Gastroesophageal sphincter (tissue), 4 donors: ENCODE data around the gene FAM222B. TPM values are rescaled to one million over a fixed set of nuclear protein-coding genes. Genes with fewer than 3 reads are reported as not detected.

Source experiments
- ATAC-seq: fragments of 150-250 bp; one replicate; pipeline ENCODE4 v1.9.1; 2016; ENCODE audit warnings: mild to moderate bottlenecking, moderate library complexity
- H3K27ac ChIP-seq, 4 donors: fragments of 200-600 bp; sonication (generic) in 3 of 4; 1 replicate in 3 of 4; 2 replicates in 1 of 4; pipeline ENCODE4 v1.5.1; 2016 to 2019
- H3K27me3 ChIP-seq: fragments of 200-600 bp; sonication (generic); one replicate; pipeline ENCODE4 v1.5.1; 2019
- H3K36me3 ChIP-seq, 2 donors: fragments of 200-600 bp; sonication (generic); one replicate each; pipeline ENCODE4 v1.5.1; 2019; ENCODE audit warnings: control low read depth in 1 of 2
- H3K4me1 ChIP-seq, 3 donors: fragments of 200-600 bp; sonication (generic); 1 replicate in 2 of 3; 2 replicates in 1 of 3; pipeline ENCODE4 v1.5.1; 2016 to 2019; ENCODE audit warnings: control low read depth in 2 of 3
- H3K4me3 ChIP-seq, 2 donors: fragments of 200-600 bp; sonication (generic); one replicate each; pipeline ENCODE4 v1.5.1; 2019; ENCODE audit warnings: mild to moderate bottlenecking in 1 of 2, moderate library complexity in 1 of 2
- H3K9me3 ChIP-seq, 3 donors: fragments of 200-600 bp; sonication (generic); one replicate each; pipeline ENCODE4 v1.5.1; 2017 to 2019; ENCODE audit warnings: control low read depth in 2 of 3
- CTCF ChIP-seq, 4 experiments: fragments of 200-600 bp in 2 of 4; fragments of 450-650 bp in 2 of 4; sonication (generic) in 1 of 4; IDR thresholded peaks; one replicate each; pipeline ENCODE4 v1.5.1; 2017 to 2019; ENCODE audit warnings: antibody characterized with exemption in 4 of 4, mild to moderate bottlenecking in 2 of 4, moderate library complexity in 2 of 4
- EP300 ChIP-seq: sonication (generic); formaldehyde crosslinking; IDR thresholded peaks from one replicate; pipeline ENCODE4 v1.6.1; 2017; ENCODE audit warnings: antibody characterized with exemption, mild to moderate bottlenecking
- POLR2A ChIP-seq, 2 donors: fragments of 450-650 bp; IDR thresholded peaks; one replicate each; pipeline ENCODE4 v1.6.1; 2017; ENCODE audit warnings: antibody characterized with exemption in 2 of 2, mild to moderate bottlenecking in 2 of 2, moderate library complexity in 1 of 2
- POLR2AphosphoS5 ChIP-seq: sonication (generic); formaldehyde crosslinking; IDR thresholded peaks from one replicate; pipeline ENCODE4 v1.6.1; 2017; ENCODE audit warnings: antibody characterized with exemption
- WGBS, 2 donors: methylation state at CpG; one replicate each; pipeline ENCODE4 v1.1.5; 2018; ENCODE audit warnings: low coverage in 1 of 2; 5-methylcytosine and 5-hydroxymethylcytosine counted together
- total RNA-seq, 4 donors: library from RNA; depleted of rRNA; stranded (reverse); fragments of >200 nt; gene quantifications; one replicate each; pipeline ENCODE4 v1.1.0, GENCODE V29; 2016

FAM222B gene
- total RNA-seq, 4 donors from 2014 or later: 15.5 to 47.6 (median 21.6) TPM

GRCh38 chr17:28819582-28819981, 23.0 kb downstream of the FAM222B start:
- no peak for ATAC-seq
- H3K9me3 ChIP-seq: no peaks in the 10 kb centered on the region
- no peak overlapping the region for H3K27ac ChIP-seq
- no peaks in the 10 kb centered on the region for H3K36me3 ChIP-seq
- H3K4me3 ChIP-seq: no peak overlapping the region
- TF ChIP-seq CTCF (IDR thresholded peaks at IDR 0.05) (no peak), EP300 (no peak), POLR2AphosphoS5 (no peak), POLR2A (IDR thresholded peaks at IDR 0.05) (no peak)
- peaks cover 0 to 6% (median 0%) of the 10 kb centered on the region in 3 donors for H3K4me1 ChIP-seq
- H3K27me3 ChIP-seq: no peaks in the 10 kb centered on the region
- WGBS, 2 donors: 25 to 50% methylated on average over 1 of the region's 1 CpG

GRCh38 chr17:28818819-28819221, 23.8 kb downstream of the FAM222B start:
- Histone ChIP-seq H3K27ac (no peak overlapping the region), H3K36me3 (no peaks in the 10 kb centered on the region), H3K27me3 (no peaks in the 10 kb centered on the region), H3K4me1 (peaks cover 0 to 6% (median 0%) of the 10 kb centered on the region in 3 donors), H3K4me3 (no peak overlapping the region), H3K9me3 (no peaks in the 10 kb centered on the region)
- TF ChIP-seq CTCF (IDR thresholded peaks at IDR 0.05) (no peak), POLR2AphosphoS5 (no peak), EP300 (no peak), POLR2A (IDR thresholded peaks at IDR 0.05) (no peak)
- ATAC-seq: no peak
- WGBS, 2 donors: 38 to 73% methylated on average over 3 of the region's 3 CpGs

GRCh38 chr17:28816540-28816939, 26.1 kb downstream of the FAM222B start:
- Histone ChIP-seq H3K36me3 (no peaks in the 10 kb centered on the region), H3K9me3 (no peaks in the 10 kb centered on the region), H3K27ac (no peak overlapping the region), H3K4me1 (peaks cover 0 to 20% (median 0%) of the 10 kb centered on the region in 3 donors), H3K27me3 (no peaks in the 10 kb centered on the region), H3K4me3 (no peak overlapping the region)
- TF ChIP-seq EP300: no peak
- TF ChIP-seq POLR2A (IDR thresholded peaks at IDR 0.05): no peak
- no peak for TF ChIP-seq POLR2AphosphoS5
- no peak for TF ChIP-seq CTCF (IDR thresholded peaks at IDR 0.05)
- no peak for ATAC-seq
- 53 to 75% methylated on average over 4 of the region's 4 CpGs for WGBS, 2 donors

GRCh38 chr17:28812748-28813377, 29.7 kb downstream of the FAM222B start:
- peak; percentile 40 for TF ChIP-seq POLR2AphosphoS5
- no peak for TF ChIP-seq POLR2A (IDR thresholded peaks at IDR 0.05)
- peak in 1 of 4 experiments; percentile 31 for TF ChIP-seq CTCF (IDR thresholded peaks at IDR 0.05)
- Histone ChIP-seq H3K27ac (peak overlapping the region; percentile 68 to 94 (median 89)), H3K27me3 (no peaks in the 10 kb centered on the region), H3K4me1 (peaks cover 0 to 50% (median 21%) of the 10 kb centered on the region in 3 donors), H3K4me3 (peak overlapping the region; percentile 69 to 80), H3K9me3 (no peaks in the 10 kb centered on the region), H3K36me3 (no peaks in the 10 kb centered on the region)
- 0% methylated on average over 3 of the region's 10 CpGs; no CpG with 5 or more reads in 1 of the 2 donors for whole genome bisulfite sequencing, 2 donors
- ATAC-seq: peak; percentile 55
